ENCODE results near the gene MYEOV. TPM values are rescaled to one million over a fixed set of nuclear protein-coding genes. Genes with fewer than 3 reads are reported as not detected.

MYEOV gene
- 1 to 10 TPM in 1 of 4 donors, not detected in 3; 1.1 TPM for total RNA-seq

- Histone ChIP-seq H3K27ac (no peak within 1 kb of the TSS), H3K27me3 (no peaks in the 10 kb centered on the region), H3K36me3 (no peaks in the 10 kb centered on the region), H3K4me1 (peaks cover 16 to 19% of the 10 kb centered on the region in 2 donors), H3K9me3 (no peaks in the 10 kb centered on the region), H3K4me3 (no peak within 1 kb of the TSS)
- ATAC-seq (no peak), DNase-seq (no peak)
- in situ Hi-C loops (cut with MboI; ENCODE audit: low sequenced_read_pairs in 4 of 4) (loop anchor here in 1 of 4 donors (25.0 kb wide), 1 partner anchor 343 kb away; the partner anchor contains the start of gene CCND1), intact Hi-C loops (cut with DNase I; ENCODE audit: low total_unique reads) (loop anchor here (5.0 to 10.0 kb wide), 2 partner anchors 151 to 348 kb away; partner anchors contain the start of gene CCND1)
- TF ChIP-seq, protein P1, sequence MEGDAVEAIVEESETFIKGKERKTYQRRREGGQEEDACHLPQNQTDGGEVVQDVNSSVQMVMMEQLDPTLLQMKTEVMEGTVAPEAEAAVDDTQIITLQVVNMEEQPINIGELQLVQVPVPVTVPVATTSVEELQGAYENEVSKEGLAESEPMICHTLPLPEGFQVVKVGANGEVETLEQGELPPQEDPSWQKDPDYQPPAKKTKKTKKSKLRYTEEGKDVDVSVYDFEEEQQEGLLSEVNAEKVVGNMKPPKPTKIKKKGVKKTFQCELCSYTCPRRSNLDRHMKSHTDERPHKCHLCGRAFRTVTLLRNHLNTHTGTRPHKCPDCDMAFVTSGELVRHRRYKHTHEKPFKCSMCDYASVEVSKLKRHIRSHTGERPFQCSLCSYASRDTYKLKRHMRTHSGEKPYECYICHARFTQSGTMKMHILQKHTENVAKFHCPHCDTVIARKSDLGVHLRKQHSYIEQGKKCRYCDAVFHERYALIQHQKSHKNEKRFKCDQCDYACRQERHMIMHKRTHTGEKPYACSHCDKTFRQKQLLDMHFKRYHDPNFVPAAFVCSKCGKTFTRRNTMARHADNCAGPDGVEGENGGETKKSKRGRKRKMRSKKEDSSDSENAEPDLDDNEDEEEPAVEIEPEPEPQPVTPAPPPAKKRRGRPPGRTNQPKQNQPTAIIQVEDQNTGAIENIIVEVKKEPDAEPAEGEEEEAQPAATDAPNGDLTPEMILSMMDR (IDR thresholded peaks at IDR 0.05 in 4 of 5, conservative IDR thresholded peaks at IDR 0.05 in 1 of 5), result no peak
- no peak for TF ChIP-seq POLR2A (IDR thresholded peaks at IDR 0.05)
Observed at GRCh38 chr11:69293819-69294505, at the start of gene MYEOV. Gene MYEOV, plus strand, starts transcription at chr11:69294155. Its CDS starts 1,200 bp downstream, at chr11:69295355.

DNA sequence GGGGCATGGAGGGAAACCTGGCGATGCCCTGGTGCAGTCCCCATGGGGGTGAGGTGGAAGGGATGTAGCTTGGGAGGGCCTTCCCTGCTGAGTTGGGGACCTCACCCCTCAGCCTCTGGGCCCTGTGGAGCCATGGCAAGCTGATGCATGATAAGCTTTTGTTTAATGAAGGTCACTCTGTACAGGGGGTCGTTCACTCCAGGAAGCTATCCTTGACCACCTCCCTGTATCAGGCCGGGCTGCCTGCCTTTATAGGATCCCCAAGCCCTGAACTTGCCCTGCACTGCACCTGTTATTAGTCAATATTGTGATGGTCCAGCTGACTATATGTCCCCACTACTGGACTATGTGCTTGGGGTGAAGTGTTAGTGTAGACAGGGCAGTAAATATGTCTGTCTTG lies 49.7 kb upstream of the MYEOV start:
- no peak for ATAC-seq
- TF ChIP-seq POLR2A (IDR thresholded peaks at IDR 0.05), result no peak
- TF ChIP-seq, protein P1 (IDR thresholded peaks at IDR 0.05 in 4 of 5, conservative IDR thresholded peaks at IDR 0.05 in 1 of 5), result no peak
- Histone ChIP-seq H3K4me3 (no peak overlapping the region), H3K36me3 (no peaks in the 10 kb centered on the region), H3K27me3 (no peaks in the 10 kb centered on the region), H3K9me3 (no peaks in the 10 kb centered on the region), H3K4me1 (no peaks in the 10 kb centered on the region), H3K27ac (no peak overlapping the region)
- in situ Hi-C loops (cut with MboI; ENCODE audit: low sequenced_read_pairs in 4 of 4) (no loop called here), intact Hi-C loops (cut with DNase I; ENCODE audit: low total_unique reads) (no loop called here)
- DNase-seq, result no peak

DNA sequence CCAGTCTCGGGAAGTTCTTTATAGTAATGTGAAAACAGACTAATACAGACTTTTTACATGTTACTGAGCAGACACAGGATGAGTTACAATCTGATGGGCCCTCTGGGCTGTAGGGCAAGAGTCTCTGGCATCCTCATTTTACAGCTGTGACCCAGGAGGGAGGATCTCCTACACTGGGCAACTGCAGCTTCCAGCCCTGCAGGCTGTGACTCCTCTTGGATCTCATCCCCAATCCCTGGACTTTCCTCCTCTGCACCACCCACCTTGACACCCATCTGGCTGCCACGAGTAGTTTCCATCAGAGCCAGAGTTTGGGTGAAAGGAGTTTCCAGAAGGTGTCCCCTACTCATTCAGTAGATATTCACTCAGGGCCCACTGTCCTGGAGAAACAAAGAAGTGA lies 48.9 kb upstream of the MYEOV start:
- Histone ChIP-seq H3K27me3 (no peaks in the 10 kb centered on the region), H3K27ac (no peak overlapping the region), H3K36me3 (no peaks in the 10 kb centered on the region), H3K9me3 (no peaks in the 10 kb centered on the region), H3K4me1 (no peaks in the 10 kb centered on the region), H3K4me3 (no peak overlapping the region)
- intact Hi-C loops (cut with DNase I; ENCODE audit: low total_unique reads), result no loop called here
- ATAC-seq (no peak), DNase-seq (no peak)
- in situ Hi-C loops (cut with MboI; ENCODE audit: low sequenced_read_pairs in 4 of 4), result no loop called here
- TF ChIP-seq, protein P1 (IDR thresholded peaks at IDR 0.05 in 4 of 5, conservative IDR thresholded peaks at IDR 0.05 in 1 of 5), result no peak

- no peak overlapping the region for H3K27ac ChIP-seq
- no peak for ATAC-seq
- DNase-seq, result no peak
- H3K4me3 ChIP-seq, result no peak overlapping the region
- in situ Hi-C loops (cut with MboI; ENCODE audit: low sequenced_read_pairs in 4 of 4), result no loop called here
- H3K9me3 ChIP-seq, result no peaks in the 10 kb centered on the region
- intact Hi-C loops (cut with DNase I; ENCODE audit: low total_unique reads), result no loop called here
- no peaks in the 10 kb centered on the region for H3K4me1 ChIP-seq
- H3K27me3 ChIP-seq, result no peaks in the 10 kb centered on the region
- H3K36me3 ChIP-seq, result no peaks in the 10 kb centered on the region
- TF ChIP-seq, protein P1 (IDR thresholded peaks at IDR 0.05 in 4 of 5, conservative IDR thresholded peaks at IDR 0.05 in 1 of 5), result no peak
- no peak for TF ChIP-seq POLR2A (IDR thresholded peaks at IDR 0.05)
Observed at GRCh38 chr11:69245491-69246345, 48.2 kb upstream of the MYEOV start.

All from gastrocnemius medialis (tissue), 4 donors.